Fibroblast of gingiva (primary cell): ENCODE measurements around the gene AFP.

Source experiments
- DNase-seq: peaks from one replicate; pipeline ENCODE4 v3.0.0-alpha.2; 2011; ENCODE audit warnings: low read depth

The AFP gene

GRCh38 chr4:73460913-73461522 is 25.0 kb downstream of the AFP start:
- no peak for DNase-seq

- no peak for DNase-seq
Observed at GRCh38 chr4:73468170-73468569, 32.1 kb downstream of the AFP start.

- no peak for DNase-seq
Observed at GRCh38 chr4:73470728-73471127, 34.7 kb downstream of the AFP start.

GRCh38 chr4:73477176-73477575 is 41.2 kb downstream of the AFP start:
- DNase-seq = no peak

GRCh38 chr4:73479323-73479722 is 43.3 kb downstream of the AFP start:
- no peak for DNase-seq

GRCh38 chr4:73481358-73481757 is 45.3 kb downstream of the AFP start, which contains the start of gene AFM:
AFM (plus strand) TSS chr4:73481745; CDS start chr4:73481776, 31 bp downstream.
- DNase-seq = no peak

DNA sequence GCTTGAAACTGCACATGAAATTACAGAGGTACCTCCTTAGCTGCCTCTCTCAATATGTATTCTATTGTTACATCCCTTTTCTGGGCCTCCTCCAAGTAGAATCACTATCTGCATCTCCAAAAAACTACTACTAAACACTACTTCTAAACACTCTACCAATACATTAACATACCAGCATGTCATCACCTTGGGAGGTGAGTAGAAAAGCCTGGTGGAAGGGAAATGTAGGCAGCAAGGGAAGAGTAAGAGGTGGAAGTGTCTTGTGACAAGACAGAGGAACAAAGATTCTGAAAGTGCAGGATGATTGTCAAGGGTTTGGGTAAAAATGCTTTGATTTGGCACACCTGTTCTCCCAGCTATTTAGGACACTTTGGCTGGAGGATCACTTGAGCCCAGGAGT is 49.1 kb downstream of the AFP start:
- DNase-seq = no peak

DNA sequence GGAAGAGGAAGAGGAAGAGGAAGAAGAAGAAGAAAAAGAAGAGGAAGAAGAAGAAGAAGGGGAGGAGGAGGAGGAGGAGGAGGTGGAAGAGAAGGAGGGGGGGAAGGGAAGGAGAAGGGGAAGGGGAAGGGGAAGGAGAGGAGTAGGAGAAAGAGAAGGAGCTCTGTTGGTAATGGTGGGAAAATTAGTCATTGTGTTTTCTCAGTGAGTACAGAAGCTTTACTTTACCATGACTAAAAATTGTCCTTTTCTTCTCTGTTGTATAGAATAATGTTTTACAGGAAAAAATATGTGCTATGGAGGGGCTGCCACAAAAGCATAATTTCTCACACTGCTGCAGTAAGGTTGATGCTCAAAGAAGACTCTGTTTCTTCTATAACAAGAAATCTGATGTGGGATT is 49.6 kb downstream of the AFP start:
- DNase-seq = no peak

GRCh38 chr4:73486497-73486896 is 50.5 kb downstream of the AFP start:
- no peak for DNase-seq

DNA sequence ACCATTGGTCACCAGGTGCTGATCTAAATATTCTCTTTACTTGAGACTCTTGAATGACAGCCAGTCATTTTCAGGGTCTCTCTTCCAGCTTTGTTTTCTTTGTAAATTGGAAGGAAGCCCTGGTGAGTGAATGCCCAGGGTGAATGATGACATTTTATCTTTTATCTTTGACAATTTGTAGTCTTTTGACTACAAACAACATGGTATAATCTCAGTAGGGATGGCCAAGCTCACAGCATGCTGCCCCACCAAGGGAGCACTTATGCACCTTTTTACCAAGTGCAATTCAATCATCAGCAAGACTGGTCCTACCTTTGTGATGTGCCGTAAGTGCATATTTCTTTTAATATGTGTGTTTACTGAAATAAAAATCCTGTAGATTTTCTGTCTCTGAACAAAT is 51.2 kb downstream of the AFP start:
- DNase-seq = no peak

- no peak for DNase-seq
Observed at GRCh38 chr4:73499996-73500765, 64.2 kb downstream of the AFP start.

DNA sequence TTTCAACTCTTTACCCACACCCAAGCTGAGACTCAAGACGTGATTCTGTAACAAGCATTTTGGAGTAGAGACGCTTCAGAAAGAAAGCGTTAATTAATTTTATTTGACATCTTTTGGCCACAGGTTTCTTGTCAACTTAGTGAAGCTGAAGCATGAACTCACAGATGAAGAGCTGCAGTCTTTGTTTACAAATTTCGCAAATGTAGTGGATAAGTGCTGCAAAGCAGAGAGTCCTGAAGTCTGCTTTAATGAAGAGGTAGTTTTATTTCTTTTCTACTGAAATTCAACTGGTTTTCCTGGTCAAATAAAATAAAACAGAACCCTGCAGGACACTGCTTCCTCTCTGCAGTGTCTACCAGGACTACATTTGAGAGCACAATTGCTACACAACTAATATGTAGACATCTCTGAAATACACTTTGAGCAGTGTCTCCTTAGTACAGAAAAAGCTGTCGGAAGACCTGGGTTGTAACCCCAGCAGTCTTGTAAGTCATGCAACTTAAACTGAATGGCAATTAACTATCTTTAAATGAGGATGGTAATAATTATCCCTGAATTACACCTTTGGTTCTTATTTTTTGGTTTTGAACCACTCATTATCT is 65.7 kb downstream of the AFP start:
- DNase-seq = no peak

GRCh38 chr4:73505567-73505966 is 69.5 kb downstream of the AFP start:
- no peak for DNase-seq
